A673 (cell line): ENCODE measurements around the gene FHIT.

Experiments used
- EZH2 ChIP-seq: fragments of 200-600 bp; sonication (generic); IDR thresholded peaks from 2 replicates; pipeline ENCODE4 v1.6.1; 2017; ENCODE audit warnings: borderline replicate concordance, low read depth, mild to moderate bottlenecking, mixed read lengths, antibody characterized with exemption, low read length; ENCODE audit not compliant: poor library complexity, severe bottlenecking
- TF ChIP-seq, protein P1 (sequence below): fragments of 300-800, 200-600 bp; sonication (generic); conservative IDR thresholded peaks from 2 replicates; pipeline ENCODE4 v1.5.1; 2017; ENCODE audit warnings: low read depth, mild to moderate bottlenecking, antibody characterized with exemption, low read length, moderate library complexity, mixed read lengths

- TF ChIP-seq EZH2, result no peak
- TF ChIP-seq, protein P1, sequence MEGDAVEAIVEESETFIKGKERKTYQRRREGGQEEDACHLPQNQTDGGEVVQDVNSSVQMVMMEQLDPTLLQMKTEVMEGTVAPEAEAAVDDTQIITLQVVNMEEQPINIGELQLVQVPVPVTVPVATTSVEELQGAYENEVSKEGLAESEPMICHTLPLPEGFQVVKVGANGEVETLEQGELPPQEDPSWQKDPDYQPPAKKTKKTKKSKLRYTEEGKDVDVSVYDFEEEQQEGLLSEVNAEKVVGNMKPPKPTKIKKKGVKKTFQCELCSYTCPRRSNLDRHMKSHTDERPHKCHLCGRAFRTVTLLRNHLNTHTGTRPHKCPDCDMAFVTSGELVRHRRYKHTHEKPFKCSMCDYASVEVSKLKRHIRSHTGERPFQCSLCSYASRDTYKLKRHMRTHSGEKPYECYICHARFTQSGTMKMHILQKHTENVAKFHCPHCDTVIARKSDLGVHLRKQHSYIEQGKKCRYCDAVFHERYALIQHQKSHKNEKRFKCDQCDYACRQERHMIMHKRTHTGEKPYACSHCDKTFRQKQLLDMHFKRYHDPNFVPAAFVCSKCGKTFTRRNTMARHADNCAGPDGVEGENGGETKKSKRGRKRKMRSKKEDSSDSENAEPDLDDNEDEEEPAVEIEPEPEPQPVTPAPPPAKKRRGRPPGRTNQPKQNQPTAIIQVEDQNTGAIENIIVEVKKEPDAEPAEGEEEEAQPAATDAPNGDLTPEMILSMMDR, result no peak
These were observed 1035.3 kb downstream of the FHIT start for GRCh38 chr3:60215946-60216345.
